Fibroblast of mammary gland (primary cell): ENCODE data around the gene ACOT11.
"Not testable (repeated sequence)": the region's sequence is repeated elsewhere in the genome, so short reads cannot be mapped to it uniquely, and the experiment has no call there.

Experiments
- DNase-seq: peaks from one replicate; pipeline ENCODE4 v3.0.0-alpha.2; 2010; ENCODE audit warnings: low read depth
- H3K4me3 ChIP-seq: 2 replicates; pipeline ENCODE4 v1.5.1; 2011; ENCODE audit warnings: low read depth, mild to moderate bottlenecking, low read length, moderate library complexity; ENCODE audit not compliant: control insufficient read depth
- CTCF ChIP-seq: conservative IDR thresholded peaks from 2 replicates; pipeline ENCODE4 v1.5.1; 2011; ENCODE audit warnings: low read depth, low read length, inconsistent platforms; ENCODE audit not compliant: control insufficient read depth, insufficient read depth

ACOT11 gene

DNA sequence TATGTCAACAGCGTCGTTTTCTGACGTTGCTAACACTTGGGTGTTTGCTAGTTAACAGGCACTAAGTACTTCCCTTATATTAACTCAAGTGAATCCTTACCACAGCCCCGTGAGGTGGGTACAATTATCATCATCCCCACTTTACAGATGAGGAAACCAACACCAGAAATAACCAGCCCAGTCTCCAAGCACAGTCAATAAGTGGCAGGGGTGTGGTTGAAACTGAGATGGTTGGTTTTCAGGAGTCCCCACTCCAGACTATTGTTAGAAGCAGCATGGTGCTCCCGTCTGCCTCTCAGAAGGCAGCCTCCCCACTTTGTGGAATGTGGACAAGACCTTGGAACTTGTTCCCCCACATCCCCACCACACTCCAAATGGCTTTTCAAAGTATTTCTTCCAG lies 45.7 kb upstream of the ACOT11 start:
- no peak for TF ChIP-seq CTCF
- DNase-seq, result no peak

DNA sequence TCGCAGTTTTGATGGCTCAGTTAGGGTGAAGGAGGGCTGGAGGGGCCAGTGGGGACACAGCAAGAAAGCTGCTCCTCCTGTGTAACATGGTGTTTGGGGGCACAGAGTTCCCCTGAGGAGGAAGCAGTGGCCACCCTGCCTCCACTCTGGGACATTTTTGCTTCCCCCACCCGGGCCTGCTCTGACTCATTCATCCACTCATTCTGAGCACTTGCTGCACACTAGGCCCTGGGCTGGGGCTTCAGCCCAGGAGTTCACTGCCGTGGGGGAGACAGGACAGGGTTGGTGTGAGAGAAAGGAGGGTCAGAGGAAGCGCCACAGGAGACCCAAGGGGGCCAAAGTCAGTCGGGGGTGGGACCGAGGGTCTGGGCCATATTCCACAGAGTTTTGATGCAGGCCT lies 41.4 kb upstream of the ACOT11 start:
- no peak for TF ChIP-seq CTCF
- no peak overlapping the region for H3K4me3 ChIP-seq
- DNase-seq, result no peak

More for the DNA sequence above, 45.7 kb upstream of the ACOT11 start:
- no peak overlapping the region for H3K4me3 ChIP-seq

GRCh38 chr1:54507033-54507870 lies 40.8 kb upstream of the ACOT11 start:
- no peak for TF ChIP-seq CTCF
- H3K4me3 ChIP-seq, result no peak overlapping the region
- no peak for DNase-seq

DNA sequence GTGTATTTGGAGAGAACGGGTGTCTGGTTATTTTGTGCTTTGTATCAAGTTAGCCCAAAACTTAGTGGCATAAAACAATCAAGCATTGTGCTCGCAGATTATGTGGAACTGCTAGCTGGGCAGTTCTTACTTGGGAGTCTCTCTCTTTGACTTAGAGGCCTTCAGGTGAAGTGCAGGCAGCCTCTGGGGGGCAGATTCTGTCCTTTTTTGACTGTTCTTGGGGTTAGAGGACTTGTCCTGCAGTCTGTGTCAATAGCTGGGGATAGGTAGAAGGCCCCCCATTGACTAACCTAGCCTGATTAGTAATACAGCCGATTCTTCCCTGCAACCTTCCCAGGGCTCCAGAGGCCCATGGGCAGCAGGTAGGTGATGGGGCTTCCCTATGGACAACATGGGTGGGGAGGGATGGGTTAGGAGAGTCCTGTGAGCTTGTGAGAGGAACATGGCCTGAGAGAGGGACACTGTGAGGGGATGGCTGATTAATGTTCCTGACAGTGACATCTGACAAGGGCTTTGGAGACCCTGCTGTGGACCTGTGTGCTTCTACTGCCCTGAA lies 37.2 kb upstream of the ACOT11 start:
- DNase-seq, result no peak
- no peak for TF ChIP-seq CTCF
- no peak overlapping the region for H3K4me3 ChIP-seq

GRCh38 chr1:54513921-54514580 lies 34.0 kb upstream of the ACOT11 start:
- not testable (repeated sequence) for DNase-seq, H3K4me3 ChIP-seq

GRCh38 chr1:54516249-54516920 lies 31.6 kb upstream of the ACOT11 start:
- no peak for TF ChIP-seq CTCF
- no peak for DNase-seq
- H3K4me3 ChIP-seq, result no peak overlapping the region

- no peak overlapping the region for H3K4me3 ChIP-seq
- no peak for DNase-seq
- no peak for TF ChIP-seq CTCF
Observed at GRCh38 chr1:54517496-54517895, 30.5 kb upstream of the ACOT11 start.
